Superior temporal gyrus (tissue), 1 donor: Measurements from ENCODE around the gene SLC26A11.
"Not testable (repeated sequence)": the region's sequence is repeated elsewhere in the genome, so short reads cannot be mapped to it uniquely, and the experiment has no call there.

ENCODE experiments used
- DNase-seq: peaks from one replicate; pipeline ENCODE4 v3.0.0-alpha.2; 2016; ENCODE audit errors: extremely low spot score

SLC26A11 gene

GRCh38 chr17:80195671-80196529 is 24.3 kb upstream of the SLC26A11 start:
- DNase-seq: no peak

GRCh38 chr17:80196652-80197051 is 23.6 kb upstream of the SLC26A11 start:
- DNase-seq: no peak

GRCh38 chr17:80198144-80198661 is 22.0 kb upstream of the SLC26A11 start:
- DNase-seq: no peak

GRCh38 chr17:80199295-80199694 is 20.9 kb upstream of the SLC26A11 start:
- DNase-seq: not testable (repeated sequence)

- DNase-seq: no peak
These were observed 18.8 kb upstream of the SLC26A11 start for GRCh38 chr17:80201446-80201845.

GRCh38 chr17:80202197-80202596 is 18.0 kb upstream of the SLC26A11 start:
- DNase-seq: no peak

GRCh38 chr17:80203471-80203963 is 16.7 kb upstream of the SLC26A11 start:
- no peak for DNase-seq

GRCh38 chr17:80204626-80205468 is 15.4 kb upstream of the SLC26A11 start:
- no peak for DNase-seq

GRCh38 chr17:80205811-80206210 is 14.4 kb upstream of the SLC26A11 start:
- no peak for DNase-seq

- DNase-seq: no peak
These were observed 12.2 kb upstream of the SLC26A11 start for GRCh38 chr17:80208050-80208449.

GRCh38 chr17:80209765-80210164 is 10.5 kb upstream of the SLC26A11 start:
- DNase-seq: no peak

- DNase-seq: no peak
These were observed 9.7 kb upstream of the SLC26A11 start for GRCh38 chr17:80210348-80211108.

GRCh38 chr17:80212109-80212508 is 8.1 kb upstream of the SLC26A11 start:
- DNase-seq: no peak

- DNase-seq: no peak
These were observed 7.7 kb upstream of the SLC26A11 start for GRCh38 chr17:80212511-80212910.

GRCh38 chr17:80212962-80213642 is 7.1 kb upstream of the SLC26A11 start:
- DNase-seq: no peak

GRCh38 chr17:80213643-80213975 is 6.6 kb upstream of the SLC26A11 start:
- DNase-seq: no peak

GRCh38 chr17:80214012-80214877 is 6.0 kb upstream of the SLC26A11 start:
- DNase-seq: no peak

- DNase-seq: no peak
These were observed 5.4 kb upstream of the SLC26A11 start for GRCh38 chr17:80214878-80215210.

GRCh38 chr17:80216473-80217456 is 3.5 kb upstream of the SLC26A11 start:
- no peak for DNase-seq
